KBM-7 (cell line): ENCODE results near the gene ZNF43.
A peak's percentile ranks its signal among the peaks of the same experiment; 100 is the strongest.
"Not testable (repeated sequence)": the region's sequence is repeated elsewhere in the genome, so short reads cannot be mapped to it uniquely, and the experiment has no call there.

Source experiments
- DNase-seq: peaks from one replicate; pipeline ENCODE4 v3.0.0-alpha.2; 2015
- in situ Hi-C: fragments of 300-500 bp; cut with MboI; formaldehyde crosslinking; loops from 2 replicates; pipeline ENCODE4 v1.14.3; 2020; ENCODE audit warnings: low sequenced_read_pairs, low pct_unique_long_range_greater_than_20kb, mixed read lengths

The ZNF43 gene

DNA sequence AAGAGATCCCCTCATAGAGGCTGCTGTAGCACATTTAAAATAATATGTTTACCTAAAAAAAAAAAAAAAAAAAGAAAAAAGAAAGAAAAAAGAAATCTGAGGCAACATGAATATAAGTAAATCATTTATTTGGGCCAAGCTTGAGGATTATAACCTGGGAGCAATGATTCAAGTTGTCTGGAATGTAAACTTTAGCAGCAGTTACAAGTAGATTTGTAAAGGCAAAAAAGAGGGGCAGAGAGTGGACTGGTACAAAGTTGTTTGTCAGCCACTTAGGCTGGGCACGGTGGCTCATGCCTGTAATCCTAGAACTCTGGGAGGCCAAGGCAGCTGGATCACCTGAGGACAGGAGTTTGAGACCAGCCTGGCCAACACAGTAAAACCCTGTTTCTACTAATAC is 11.3 kb downstream of the ZNF43 start:
- no peak for DNase-seq
- in situ Hi-C loops: no loop called here

GRCh38 chr19:21823224-21823623 is 12.8 kb downstream of the ZNF43 start:
- no peak for DNase-seq
- in situ Hi-C loops: no loop called here

- in situ Hi-C loops: no loop called here
- DNase-seq: no peak
Observed at GRCh38 chr19:21812448-21812847, 23.5 kb downstream of the ZNF43 start.

- in situ Hi-C loops, DNase-seq: not testable (repeated sequence)
Observed at GRCh38 chr19:21808400-21809000, 27.5 kb downstream of the ZNF43 start.

GRCh38 chr19:21789466-21790085 is 46.4 kb downstream of the ZNF43 start:
- in situ Hi-C loops: no loop called here
- DNase-seq: no peak

DNA sequence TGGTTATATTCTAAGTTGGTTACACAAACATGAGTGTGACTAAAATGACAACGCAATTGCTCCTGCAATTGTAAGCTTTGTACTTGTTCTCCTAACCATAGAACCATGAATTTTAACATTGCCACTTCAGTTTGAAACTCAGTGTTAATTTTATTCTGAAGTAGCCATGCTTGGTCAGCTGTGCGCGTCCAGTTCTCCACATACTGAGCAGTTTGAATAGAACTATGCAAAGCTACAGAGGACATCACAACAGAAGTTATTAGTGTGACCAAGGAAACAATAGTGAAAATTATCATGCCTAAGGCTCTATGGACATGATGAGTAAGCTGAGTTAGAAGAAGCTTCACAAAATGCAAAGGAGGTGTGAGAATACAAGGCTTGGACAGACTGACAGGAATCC is 49.0 kb downstream of the ZNF43 start:
- in situ Hi-C loops: no loop called here
- no peak for DNase-seq

DNA sequence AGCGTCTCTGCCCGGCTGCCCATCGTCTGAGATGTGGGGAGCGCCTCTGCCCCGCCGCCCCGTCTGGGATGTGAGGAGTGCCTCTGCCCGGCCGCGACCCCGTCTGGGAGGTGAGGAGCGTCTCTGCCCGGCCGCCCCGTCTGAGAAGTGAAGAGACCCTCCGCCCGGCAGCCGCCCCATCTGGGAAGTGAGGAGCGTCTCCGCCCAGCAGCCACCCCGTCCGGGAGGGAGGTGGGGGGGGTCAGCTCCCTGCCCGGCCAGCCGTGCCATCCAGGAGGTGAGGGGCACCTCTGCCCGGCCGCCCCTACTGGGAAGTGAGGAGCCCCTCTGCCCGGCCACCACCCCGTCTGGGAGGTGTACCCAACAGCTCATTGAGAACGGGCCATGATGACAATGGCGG is 60.2 kb downstream of the ZNF43 start:
- DNase-seq, in situ Hi-C loops: not testable (repeated sequence)

DNA sequence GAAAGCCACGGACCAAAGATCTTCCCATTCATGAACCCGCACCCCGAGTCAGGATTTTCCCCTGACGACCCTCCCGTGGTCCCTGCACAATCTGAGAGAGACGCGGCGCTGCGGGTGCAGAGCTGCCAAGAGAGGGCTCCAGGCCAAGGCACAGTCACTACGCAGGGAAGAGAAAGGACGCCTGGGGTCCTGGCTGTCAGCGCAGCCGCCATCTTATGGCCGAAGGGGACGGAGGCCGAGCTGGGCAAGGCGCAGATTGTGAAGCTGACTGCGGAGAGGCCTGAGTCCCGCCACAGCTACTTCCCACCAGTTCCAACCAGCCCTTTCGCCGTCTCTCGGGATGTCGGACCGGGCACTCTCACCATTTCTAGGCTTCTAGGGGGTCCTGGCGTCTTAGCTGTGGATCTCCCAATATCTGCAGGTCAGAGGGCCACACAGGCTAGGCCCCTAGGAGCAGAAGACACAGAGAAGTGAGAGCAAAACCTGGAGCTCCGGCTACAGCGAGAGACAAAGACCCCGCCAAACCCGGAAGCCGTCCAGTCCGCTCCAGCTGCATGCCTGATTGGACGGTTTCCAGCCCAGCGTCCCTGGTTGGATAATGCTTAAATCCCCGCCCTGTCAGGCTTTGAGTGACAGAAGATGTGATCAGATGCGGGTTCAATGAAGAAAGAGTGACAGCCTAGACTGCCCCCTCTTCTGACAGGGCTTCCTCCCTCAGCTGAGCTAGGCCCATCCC is 68.7 kb downstream of the ZNF43 start, which contains the start of gene ZNF100:
Gene ZNF100 (minus strand): TSS at position 515 of the 736 bp plus-strand sequence. CDS start 150 bp downstream, at position 365.
- peak; percentile 95 for DNase-seq
- in situ Hi-C loops: no loop called here

DNA sequence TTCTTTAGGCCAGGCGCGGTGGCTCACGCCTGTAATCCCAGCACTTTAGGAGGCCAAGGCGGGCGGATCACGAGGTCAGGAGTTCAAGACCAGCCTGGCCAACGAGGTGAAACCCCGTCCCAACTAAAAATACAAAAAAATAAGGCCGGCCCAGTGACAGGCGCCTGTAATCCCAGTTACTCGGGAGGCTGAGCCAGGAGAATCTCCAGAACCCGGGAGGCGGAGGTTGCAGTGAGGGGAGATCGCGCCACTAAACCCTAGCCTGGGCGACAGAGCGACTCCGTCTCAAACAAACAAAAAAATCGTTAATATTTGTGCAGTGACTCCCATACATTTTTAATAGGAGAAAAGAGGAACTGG is 69.3 kb downstream of the ZNF43 start:
- DNase-seq, in situ Hi-C loops: not testable (repeated sequence)

- no peak for DNase-seq
- in situ Hi-C loops: no loop called here
Observed at GRCh38 chr19:21765151-21765550, 70.8 kb downstream of the ZNF43 start.

DNA sequence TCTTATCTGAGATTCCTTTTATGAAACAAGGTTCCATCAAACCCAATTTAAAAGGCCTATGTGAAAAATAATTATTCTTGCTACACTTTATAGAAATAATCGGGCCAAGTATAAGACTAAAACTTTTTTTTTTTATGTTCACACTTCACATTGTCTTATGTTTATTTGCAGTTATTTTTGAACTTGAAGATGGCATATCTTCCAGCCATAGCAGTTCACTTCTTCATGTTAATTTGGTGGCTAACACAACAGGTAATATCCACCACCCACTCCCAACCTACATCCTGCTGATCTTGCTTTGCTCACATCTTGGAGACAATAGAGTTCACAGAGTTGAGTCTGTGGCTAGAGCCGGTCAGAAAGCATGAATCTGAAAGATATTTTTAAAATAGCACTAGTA is 74.4 kb downstream of the ZNF43 start:
- in situ Hi-C loops, DNase-seq: not testable (repeated sequence)

GRCh38 chr19:21758296-21758695 is 77.7 kb downstream of the ZNF43 start:
- DNase-seq: no peak

DNA sequence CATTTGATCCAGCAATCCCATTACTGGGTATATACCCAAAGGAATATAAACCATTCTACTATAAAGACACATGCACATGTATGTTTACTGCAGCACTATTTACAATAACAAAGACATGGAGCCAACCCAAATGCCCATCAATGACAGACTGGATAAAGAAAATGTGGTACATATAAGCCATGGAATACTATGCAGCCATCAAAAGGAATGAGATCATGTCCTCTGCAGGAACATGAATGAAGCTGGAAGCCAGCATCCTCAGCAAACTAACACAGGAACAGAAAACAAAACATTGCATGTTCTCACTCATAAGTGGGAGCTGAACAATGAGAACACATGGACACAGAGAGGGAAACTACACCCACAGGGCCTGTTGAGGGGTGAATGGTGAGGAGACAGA is 80.4 kb downstream of the ZNF43 start:
- in situ Hi-C loops, DNase-seq: not testable (repeated sequence)

More at GRCh38 chr19:21758296-21758695, 77.7 kb downstream of the ZNF43 start:
- in situ Hi-C loops: no loop called here
